Peyer's patch (tissue), 4 donors: Measurements from ENCODE around the gene STX12.

Experiments
- POLR2A ChIP-seq, 2 donors: fragments of 450-650 bp; IDR thresholded peaks; one replicate each; pipeline ENCODE4 v1.5.1; 2017; ENCODE audit warnings: antibody characterized with exemption in 2 of 2, mild to moderate bottlenecking in 2 of 2, moderate library complexity in 2 of 2
- TF ChIP-seq, protein P1 (sequence below), 6 experiments: fragments of 450-650 bp in 4 of 6; fragments of 200-600 bp in 2 of 6; sonication (generic) in 1 of 6; IDR thresholded peaks; one replicate each; pipeline ENCODE4 v1.5.1; 2017 to 2019; ENCODE audit warnings: antibody characterized with exemption in 6 of 6, mild to moderate bottlenecking in 3 of 6, moderate library complexity in 1 of 6

- TF ChIP-seq, protein P1, sequence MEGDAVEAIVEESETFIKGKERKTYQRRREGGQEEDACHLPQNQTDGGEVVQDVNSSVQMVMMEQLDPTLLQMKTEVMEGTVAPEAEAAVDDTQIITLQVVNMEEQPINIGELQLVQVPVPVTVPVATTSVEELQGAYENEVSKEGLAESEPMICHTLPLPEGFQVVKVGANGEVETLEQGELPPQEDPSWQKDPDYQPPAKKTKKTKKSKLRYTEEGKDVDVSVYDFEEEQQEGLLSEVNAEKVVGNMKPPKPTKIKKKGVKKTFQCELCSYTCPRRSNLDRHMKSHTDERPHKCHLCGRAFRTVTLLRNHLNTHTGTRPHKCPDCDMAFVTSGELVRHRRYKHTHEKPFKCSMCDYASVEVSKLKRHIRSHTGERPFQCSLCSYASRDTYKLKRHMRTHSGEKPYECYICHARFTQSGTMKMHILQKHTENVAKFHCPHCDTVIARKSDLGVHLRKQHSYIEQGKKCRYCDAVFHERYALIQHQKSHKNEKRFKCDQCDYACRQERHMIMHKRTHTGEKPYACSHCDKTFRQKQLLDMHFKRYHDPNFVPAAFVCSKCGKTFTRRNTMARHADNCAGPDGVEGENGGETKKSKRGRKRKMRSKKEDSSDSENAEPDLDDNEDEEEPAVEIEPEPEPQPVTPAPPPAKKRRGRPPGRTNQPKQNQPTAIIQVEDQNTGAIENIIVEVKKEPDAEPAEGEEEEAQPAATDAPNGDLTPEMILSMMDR (IDR thresholded peaks at IDR 0.05): peak; percentile 95 to 98 (median 96)
- no peak for TF ChIP-seq POLR2A (IDR thresholded peaks at IDR 0.05)
Observed at GRCh38 chr1:27858072-27858948, 85.3 kb downstream of the STX12 start.
